Nucleus accumbens (tissue), 56 donors: ENCODE data around the gene PDCD7.
"Not testable (repeated sequence)": the region's sequence is repeated elsewhere in the genome, so short reads cannot be mapped to it uniquely, and the experiment has no call there.

ENCODE experiments used
- DNase-seq, 56 donors: peaks; one replicate each; lab custom pipeline; 2025; lab: John Stamatoyannopoulos, UW

PDCD7 gene

GRCh38 chr15:65132878-65133547 is 595 bp downstream of the PDCD7 start:
- DNase-seq = peak in 14 of 56 donors; percentile 5 to 36 (median 22)

GRCh38 chr15:65130941-65131340 is 2.7 kb downstream of the PDCD7 start:
- DNase-seq = no peak

DNA sequence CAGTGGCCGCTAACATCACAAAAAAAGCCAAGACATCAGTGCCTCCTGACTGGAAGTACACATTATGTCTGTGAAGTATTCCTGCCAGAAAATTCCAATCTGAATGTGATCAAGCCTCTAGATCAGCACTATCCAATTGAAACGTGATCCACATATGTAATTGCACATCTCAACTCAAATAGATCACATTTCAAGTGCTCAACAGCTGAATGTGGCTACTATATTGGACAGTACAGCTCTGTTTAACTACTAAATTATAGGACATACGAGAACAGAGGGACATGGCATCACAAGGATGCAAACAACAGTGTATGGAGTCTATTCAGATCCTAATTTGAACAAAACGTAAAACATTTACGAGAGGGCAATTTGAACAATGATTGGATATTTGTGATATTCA is 18.1 kb downstream of the PDCD7 start:
- no peak for DNase-seq

DNA sequence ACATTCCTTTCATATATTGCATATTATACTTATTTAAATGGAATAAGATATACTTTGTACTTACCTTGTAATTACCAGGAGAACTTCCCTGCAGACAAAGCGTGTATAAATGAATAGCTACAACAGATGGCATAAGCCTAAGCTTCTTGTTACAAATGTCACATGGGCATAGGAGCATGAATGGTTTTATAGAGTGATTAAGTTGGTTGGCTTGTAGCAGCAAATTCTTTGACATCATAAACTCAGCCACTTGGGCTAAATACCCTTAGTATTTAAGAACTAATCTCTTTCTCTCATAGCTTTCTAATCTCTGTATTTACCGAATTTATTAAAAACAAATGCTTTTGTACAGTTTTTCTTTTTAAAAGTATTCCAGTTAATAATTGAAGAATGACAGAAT is 18.5 kb downstream of the PDCD7 start, which contains the start of gene UBAP1L:
UBAP1L (minus strand) TSS at position 115 of the 400 bp plus-strand sequence. CDS start 8,985 bp downstream, outside the sequence.
- no peak for DNase-seq

DNA sequence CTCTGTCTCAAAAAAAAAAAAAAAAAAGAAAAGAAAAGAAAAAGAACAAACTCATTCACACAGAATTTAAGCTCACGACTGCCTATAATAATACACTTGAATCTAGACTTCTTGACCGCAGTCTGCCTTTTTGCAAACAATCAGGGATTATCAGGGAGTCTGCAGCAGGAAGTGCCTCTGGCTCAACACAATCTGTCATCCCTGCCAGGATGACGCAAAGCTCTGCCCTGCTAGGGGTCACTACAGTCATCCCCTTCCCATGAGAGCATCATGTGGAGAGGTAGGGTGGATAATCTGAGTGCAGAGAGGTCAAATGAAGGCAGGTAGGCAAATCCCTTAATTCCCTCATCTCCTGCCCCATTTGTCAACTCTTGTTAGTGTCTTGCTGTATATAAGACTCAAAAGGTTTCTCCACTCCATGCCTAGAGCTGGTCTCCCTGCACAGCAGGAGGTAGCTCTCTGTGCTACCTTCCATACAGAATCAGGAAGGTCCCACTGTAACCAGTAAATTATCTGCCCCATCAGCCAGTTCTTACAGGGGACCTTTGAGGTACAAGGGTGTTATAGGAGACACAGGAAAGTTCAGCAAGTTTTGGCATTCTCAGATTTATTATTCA is 22.8 kb downstream of the PDCD7 start:
- no peak for DNase-seq

DNA sequence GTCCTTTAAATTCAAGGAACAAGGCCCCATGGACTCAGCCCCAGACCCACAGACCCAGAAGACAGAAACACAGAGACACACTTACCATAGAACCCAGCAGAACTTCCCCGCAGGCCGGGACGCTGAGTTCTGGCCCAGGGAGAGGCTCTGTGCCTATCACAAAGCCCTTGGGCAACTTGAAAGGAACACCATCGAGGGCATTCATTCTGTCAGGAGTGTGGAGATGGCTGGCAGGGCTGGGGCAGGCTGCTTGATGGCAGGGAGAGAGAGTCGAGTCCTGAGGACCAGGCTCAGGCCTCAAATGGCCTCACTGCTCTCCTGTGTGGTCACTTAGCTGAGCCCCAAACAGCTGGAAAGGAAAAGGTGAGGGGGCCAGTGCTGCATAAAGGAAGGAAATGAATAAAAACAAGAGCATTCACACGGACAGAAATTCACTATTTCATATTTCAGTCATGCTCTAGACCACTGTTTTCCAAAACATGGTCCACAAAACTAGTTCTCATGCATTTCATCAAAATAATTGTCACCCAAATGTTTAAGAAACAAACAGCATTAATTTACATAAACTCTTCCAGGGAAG is 27.5 kb downstream of the PDCD7 start:
- DNase-seq = no peak

DNA sequence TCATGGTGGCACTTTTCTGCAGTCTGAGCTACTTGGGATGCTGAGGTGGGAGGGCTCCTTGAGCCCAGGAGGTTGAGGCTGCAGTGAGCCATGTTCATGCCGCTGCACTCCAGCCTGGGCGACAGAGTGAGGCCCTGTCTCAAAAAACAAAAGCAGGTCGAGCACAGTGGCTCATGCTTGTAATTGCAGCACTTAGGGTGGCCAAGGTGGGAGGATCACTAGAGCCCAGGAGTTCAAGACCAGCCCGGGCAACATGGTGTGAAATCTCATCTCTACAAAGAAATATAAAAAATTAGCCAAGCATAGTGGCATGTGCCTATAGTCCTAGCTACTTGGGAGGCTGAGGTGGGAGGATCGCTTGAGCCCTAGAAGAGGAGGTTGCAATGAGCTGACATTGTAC is 28.6 kb downstream of the PDCD7 start:
- no peak for DNase-seq

- DNase-seq = no peak
Observed at GRCh38 chr15:65102912-65103311, 30.7 kb downstream of the PDCD7 start.

GRCh38 chr15:65101891-65102708 is 31.5 kb downstream of the PDCD7 start:
- no peak for DNase-seq

- peak in 36 of 56 donors; percentile 12 to 78 (median 41) for DNase-seq
Observed at GRCh38 chr15:65101411-65101890, 32.2 kb downstream of the PDCD7 start.

- no peak for DNase-seq
Observed at GRCh38 chr15:65100442-65100841, 33.2 kb downstream of the PDCD7 start.

DNA sequence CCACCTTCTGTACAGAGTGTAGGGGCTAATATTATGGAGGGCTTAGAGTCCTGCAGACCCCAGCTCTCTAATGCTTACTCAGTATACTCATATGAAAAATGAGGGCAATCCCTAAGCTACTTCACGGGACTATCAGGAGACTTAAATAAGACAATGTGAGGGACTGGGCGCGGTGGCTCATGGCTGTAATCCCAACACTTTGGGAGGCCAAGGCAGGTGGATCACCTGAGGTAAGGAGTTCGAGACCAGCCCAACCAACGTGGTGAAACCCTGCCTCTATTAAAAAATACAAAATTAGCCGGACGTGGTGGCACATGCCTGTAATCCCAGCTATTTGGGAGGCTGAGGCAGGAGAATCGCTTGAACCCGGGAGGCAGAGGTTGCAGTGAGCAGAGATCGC is 33.8 kb downstream of the PDCD7 start:
- DNase-seq = not testable (repeated sequence)

DNA sequence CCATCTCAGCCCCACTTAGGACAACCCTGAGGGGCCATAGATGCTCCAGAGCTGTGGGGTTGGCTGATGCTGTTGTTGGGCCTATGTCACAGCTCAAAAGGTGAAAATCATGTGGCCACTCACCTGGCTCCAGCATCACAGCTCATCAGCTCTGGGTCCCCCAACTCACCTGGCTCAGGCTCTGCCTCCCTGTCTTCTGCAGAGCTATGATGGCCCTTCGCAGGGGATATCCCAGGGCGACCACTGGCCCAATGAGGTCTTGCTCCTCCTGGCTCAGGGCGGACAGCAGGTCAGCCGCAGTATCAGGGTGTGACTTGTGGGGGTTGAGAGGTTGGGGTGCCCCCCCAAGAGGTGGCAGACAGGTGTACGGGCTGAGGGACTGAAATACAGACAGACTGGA is 34.3 kb downstream of the PDCD7 start:
- DNase-seq = no peak

GRCh38 chr15:65097651-65098263 is 35.9 kb downstream of the PDCD7 start:
- DNase-seq = no peak

GRCh38 chr15:65096481-65097385 is 36.9 kb downstream of the PDCD7 start:
- no peak for DNase-seq

DNA sequence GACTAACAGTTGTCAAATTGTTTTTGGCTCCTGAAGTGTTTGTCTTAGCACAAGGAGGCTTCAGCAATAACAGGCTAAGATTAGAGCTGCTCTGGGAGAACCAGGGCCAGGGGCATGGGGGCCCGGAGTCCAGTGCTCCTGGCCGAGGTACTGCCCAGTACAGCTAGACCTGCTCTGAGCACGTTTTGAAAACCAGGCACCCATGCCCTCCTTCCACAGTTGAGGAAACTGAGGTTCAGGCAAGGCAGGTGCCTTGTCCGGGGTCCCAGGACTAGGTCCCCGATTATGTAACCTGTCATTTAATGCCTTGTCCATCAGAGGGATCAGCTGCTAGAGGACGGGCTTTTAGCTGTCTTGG is 37.9 kb downstream of the PDCD7 start:
- DNase-seq = no peak

DNA sequence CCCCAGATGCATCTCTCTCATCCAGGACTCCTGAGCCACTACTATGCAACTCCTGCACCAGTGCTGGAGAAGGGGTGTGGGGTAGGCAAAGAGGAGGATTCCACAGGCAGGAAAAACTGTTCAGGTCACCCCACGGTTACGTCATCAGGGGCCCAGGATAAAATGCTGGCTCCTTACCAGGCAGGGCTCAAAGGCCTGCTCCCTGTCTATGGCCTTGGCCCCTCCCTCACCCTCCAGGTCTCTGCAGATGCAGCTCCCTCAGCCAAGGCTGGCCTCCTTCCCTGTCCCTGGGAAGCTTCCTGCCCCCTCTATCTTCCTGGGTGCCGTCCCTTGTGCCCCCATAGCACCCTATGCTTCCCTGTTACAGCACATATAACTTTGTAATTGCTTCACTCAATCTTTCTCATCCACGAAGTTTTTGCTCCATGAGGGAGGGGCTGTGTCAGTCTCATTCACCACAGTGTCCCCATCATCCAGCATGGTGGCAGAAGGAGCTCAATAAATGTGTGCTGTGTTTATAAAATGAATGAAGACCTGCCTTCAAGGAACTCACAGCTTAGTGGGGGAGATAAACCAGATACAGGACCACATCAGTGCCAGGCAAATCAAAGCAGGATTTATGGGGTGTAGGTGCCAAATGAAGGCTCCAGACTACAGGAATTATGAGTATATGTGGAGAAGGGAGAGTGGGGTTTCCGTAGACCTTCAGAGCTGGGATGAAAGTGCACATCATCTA is 38.4 kb downstream of the PDCD7 start:
- DNase-seq = no peak

- peak in 2 of 56 donors; percentile 18 to 42 for DNase-seq
Observed at GRCh38 chr15:65094294-65094995, 39.2 kb downstream of the PDCD7 start.
